ENCODE measurements around the gene DSG4. TPM values are rescaled to one million over a fixed set of nuclear protein-coding genes. Genes with fewer than 3 reads are reported as not detected.

DSG4 gene
- total RNA-seq, 1 donor = not detected

GRCh38 chr18:31436825-31437224, 60.2 kb downstream of the DSG4 start:
- no peaks in the 10 kb centered on the region for H3K36me3 ChIP-seq (ENCODE audit: insufficient read depth, low read length)
- H3K4me3 ChIP-seq (ENCODE audit: insufficient read depth, low read length) = no peak overlapping the region
- no peak overlapping the region for H3K4me2 ChIP-seq (ENCODE audit: insufficient read depth, low read length)
- H3K4me1 ChIP-seq (ENCODE audit: insufficient read depth, low read length) = no peaks in the 10 kb centered on the region
- no peak overlapping the region for H2AFZ ChIP-seq (ENCODE audit: low read length)
- no peak for DNase-seq (ENCODE audit: insufficient read length, low spot score, missing footprints)
- H3K79me2 ChIP-seq (ENCODE audit: insufficient read depth, low read length) = no peaks in the 10 kb centered on the region
- H3K27ac ChIP-seq (ENCODE audit: low read depth, low read length) = no peak overlapping the region
- H3K9me3 ChIP-seq (ENCODE audit: low read depth, low read length) = no peaks in the 10 kb centered on the region
- TF ChIP-seq CTCF (IDR thresholded peaks at IDR 0.05; ENCODE audit: extremely low read depth, low read depth, low read length) = no peak
- H4K20me1 ChIP-seq (ENCODE audit: insufficient read depth, low read length) = no peaks in the 10 kb centered on the region
- H3K27me3 ChIP-seq (ENCODE audit: insufficient read depth, low read length) = no peaks in the 10 kb centered on the region

GRCh38 chr18:31438402-31438801, 61.8 kb downstream of the DSG4 start:
- no peak for DNase-seq (ENCODE audit: insufficient read length, low spot score, missing footprints)
- no peak for TF ChIP-seq CTCF (IDR thresholded peaks at IDR 0.05; ENCODE audit: extremely low read depth, low read depth, low read length)

GRCh38 chr18:31439807-31440325, 63.3 kb downstream of the DSG4 start:
- TF ChIP-seq CTCF (IDR thresholded peaks at IDR 0.05; ENCODE audit: extremely low read depth, low read depth, low read length) = no peak

More at GRCh38 chr18:31438402-31438801, 61.8 kb downstream of the DSG4 start:
- no peaks in the 10 kb centered on the region for H3K4me1 ChIP-seq (ENCODE audit: insufficient read depth, low read length)
- H2AFZ ChIP-seq (ENCODE audit: low read length) = no peak overlapping the region
- H3K27ac ChIP-seq (ENCODE audit: low read depth, low read length) = no peak overlapping the region
- H3K9me3 ChIP-seq (ENCODE audit: low read depth, low read length) = no peaks in the 10 kb centered on the region
- no peak overlapping the region for H3K4me2 ChIP-seq (ENCODE audit: insufficient read depth, low read length)
- H3K36me3 ChIP-seq (ENCODE audit: insufficient read depth, low read length) = no peaks in the 10 kb centered on the region
- H4K20me1 ChIP-seq (ENCODE audit: insufficient read depth, low read length) = no peaks in the 10 kb centered on the region
- no peaks in the 10 kb centered on the region for H3K79me2 ChIP-seq (ENCODE audit: insufficient read depth, low read length)
- H3K4me3 ChIP-seq (ENCODE audit: insufficient read depth, low read length) = no peak overlapping the region
- no peaks in the 10 kb centered on the region for H3K27me3 ChIP-seq (ENCODE audit: insufficient read depth, low read length)

GRCh38 chr18:31440787-31441186, 64.2 kb downstream of the DSG4 start:
- no peak for TF ChIP-seq CTCF (IDR thresholded peaks at IDR 0.05; ENCODE audit: extremely low read depth, low read depth, low read length)
- H2AFZ ChIP-seq (ENCODE audit: low read length) = no peak overlapping the region
- no peaks in the 10 kb centered on the region for H4K20me1 ChIP-seq (ENCODE audit: insufficient read depth, low read length)
- no peaks in the 10 kb centered on the region for H3K9me3 ChIP-seq (ENCODE audit: low read depth, low read length)
- no peak overlapping the region for H3K4me2 ChIP-seq (ENCODE audit: insufficient read depth, low read length)
- DNase-seq (ENCODE audit: insufficient read length, low spot score, missing footprints) = no peak
- no peaks in the 10 kb centered on the region for H3K4me1 ChIP-seq (ENCODE audit: insufficient read depth, low read length)
- no peak overlapping the region for H3K4me3 ChIP-seq (ENCODE audit: insufficient read depth, low read length)
- no peaks in the 10 kb centered on the region for H3K27me3 ChIP-seq (ENCODE audit: insufficient read depth, low read length)
- no peaks in the 10 kb centered on the region for H3K79me2 ChIP-seq (ENCODE audit: insufficient read depth, low read length)
- H3K36me3 ChIP-seq (ENCODE audit: insufficient read depth, low read length) = no peaks in the 10 kb centered on the region
- H3K27ac ChIP-seq (ENCODE audit: low read depth, low read length) = no peak overlapping the region

More at GRCh38 chr18:31439807-31440325, 63.3 kb downstream of the DSG4 start:
- no peaks in the 10 kb centered on the region for H3K9me3 ChIP-seq (ENCODE audit: low read depth, low read length)
- H3K27me3 ChIP-seq (ENCODE audit: insufficient read depth, low read length) = no peaks in the 10 kb centered on the region
- no peaks in the 10 kb centered on the region for H4K20me1 ChIP-seq (ENCODE audit: insufficient read depth, low read length)
- H3K4me3 ChIP-seq (ENCODE audit: insufficient read depth, low read length) = no peak overlapping the region
- H3K27ac ChIP-seq (ENCODE audit: low read depth, low read length) = no peak overlapping the region
- no peaks in the 10 kb centered on the region for H3K36me3 ChIP-seq (ENCODE audit: insufficient read depth, low read length)
- no peak overlapping the region for H2AFZ ChIP-seq (ENCODE audit: low read length)
- H3K4me1 ChIP-seq (ENCODE audit: insufficient read depth, low read length) = no peaks in the 10 kb centered on the region
- DNase-seq (ENCODE audit: insufficient read length, low spot score, missing footprints) = no peak
- H3K79me2 ChIP-seq (ENCODE audit: insufficient read depth, low read length) = no peaks in the 10 kb centered on the region
- no peak overlapping the region for H3K4me2 ChIP-seq (ENCODE audit: insufficient read depth, low read length)

Measured in osteoblast (primary cell).